H4 (cell line): ENCODE measurements around the gene EEIG1. TPM values are rescaled to one million over a fixed set of nuclear protein-coding genes. Genes with fewer than 3 reads are reported as not detected.

ENCODE experiments used
- DNase-seq: peaks from one replicate; pipeline ENCODE4 v3.0.0-alpha.2; 2015; ENCODE audit warnings: low spot score
- total RNA-seq: library from RNA; depleted of rRNA; stranded (reverse); fragments of >200 nt; shearing (Covaris generic); gene quantifications from 2 replicates; pipeline ENCODE4 v1.2.3, GENCODE V29; 2014; rRNA removed

EEIG1 gene
- total RNA-seq, 1 experiment from 2014 or later: 10.6 TPM

DNA sequence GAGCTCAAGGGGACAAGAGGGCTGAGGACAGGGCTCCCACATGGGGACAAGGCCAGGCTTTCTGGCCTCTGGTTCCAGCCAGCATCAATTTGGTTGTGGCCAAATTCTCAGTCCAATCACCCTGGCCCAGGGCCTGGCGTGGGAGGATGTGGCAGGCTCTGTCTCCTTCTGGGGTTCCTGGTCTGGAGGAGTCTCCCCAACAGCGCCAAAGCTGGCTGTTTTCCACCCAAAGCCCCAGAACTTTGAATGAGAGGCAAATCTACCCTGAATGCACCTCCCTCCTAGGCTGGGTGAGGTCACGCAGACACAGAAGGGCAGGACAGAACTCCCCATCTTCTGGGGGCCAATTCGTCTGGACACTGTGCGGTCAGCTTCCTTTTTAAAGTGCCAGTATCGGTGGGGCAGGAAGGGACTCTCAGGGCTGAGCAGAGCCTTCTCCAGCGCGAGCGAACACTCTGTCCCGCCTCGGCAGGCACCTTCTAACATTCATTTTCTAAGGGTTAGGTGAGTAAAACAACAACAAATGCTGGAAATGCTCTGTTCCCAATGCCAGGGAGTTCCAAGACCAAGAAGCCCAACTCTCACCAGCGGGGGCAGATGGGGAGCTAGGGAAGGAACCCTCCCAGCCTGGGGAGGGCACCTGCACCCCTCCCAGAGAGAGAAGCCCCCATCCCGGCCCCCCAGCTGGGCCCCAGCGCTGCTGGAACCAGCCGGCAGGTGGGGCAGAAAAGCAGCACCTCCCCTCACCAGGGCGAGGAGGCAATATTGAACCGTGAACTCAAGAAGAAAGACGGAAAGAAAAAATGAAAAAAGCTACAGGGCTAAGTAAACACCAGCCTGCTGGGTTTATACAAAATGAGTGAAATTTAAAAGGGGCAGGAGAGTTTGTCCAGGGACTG lies 39.5 kb downstream of the EEIG1 start:
- DNase-seq: no peak

DNA sequence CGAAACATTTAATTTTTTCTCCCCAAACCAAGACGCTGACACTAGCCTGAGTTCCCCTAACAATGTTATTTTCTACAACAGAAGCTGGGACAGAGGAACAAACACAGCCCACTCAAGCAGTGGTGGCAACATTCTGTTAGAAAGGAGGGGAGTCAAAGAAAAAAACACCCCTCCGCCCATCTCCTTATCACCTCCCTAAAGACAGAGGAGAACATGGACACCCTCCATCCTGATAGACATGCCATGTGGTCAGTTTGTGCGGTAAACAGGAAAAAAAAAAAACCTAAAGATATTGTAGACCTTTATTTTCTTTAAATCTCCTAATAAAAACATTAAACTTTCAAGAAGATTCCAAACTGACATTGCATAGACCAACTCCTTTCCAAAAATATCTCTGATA lies 40.2 kb downstream of the EEIG1 start:
- no peak for DNase-seq

DNA sequence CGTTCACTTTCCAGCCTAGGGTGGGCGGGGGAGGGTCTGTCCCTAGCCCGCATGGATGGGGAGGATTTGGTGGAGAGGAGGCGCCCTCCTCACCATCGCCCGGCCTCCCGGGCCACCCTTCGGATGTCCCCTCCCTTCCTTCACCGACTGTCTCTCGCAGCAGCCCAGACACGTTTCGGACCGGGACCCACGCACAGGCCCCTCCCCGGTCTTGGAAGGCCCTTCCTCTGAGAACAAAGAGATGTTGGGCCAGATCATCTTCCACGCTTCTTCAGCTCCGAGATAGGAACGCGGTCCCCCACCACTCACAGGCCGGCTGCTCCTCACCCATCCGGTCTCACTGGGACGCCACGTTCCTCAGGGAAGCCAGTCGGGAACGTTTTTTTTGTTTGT lies 42.5 kb downstream of the EEIG1 start:
- no peak for DNase-seq

- DNase-seq: peak; percentile 79
Measured at GRCh38 chr9:127937388-127938297, 43.1 kb downstream of the EEIG1 start, which contains the start of gene DPM2. DPM2 (minus strand) TSS chr9:127937854; CDS start chr9:127937820, 34 bp downstream.

DNA sequence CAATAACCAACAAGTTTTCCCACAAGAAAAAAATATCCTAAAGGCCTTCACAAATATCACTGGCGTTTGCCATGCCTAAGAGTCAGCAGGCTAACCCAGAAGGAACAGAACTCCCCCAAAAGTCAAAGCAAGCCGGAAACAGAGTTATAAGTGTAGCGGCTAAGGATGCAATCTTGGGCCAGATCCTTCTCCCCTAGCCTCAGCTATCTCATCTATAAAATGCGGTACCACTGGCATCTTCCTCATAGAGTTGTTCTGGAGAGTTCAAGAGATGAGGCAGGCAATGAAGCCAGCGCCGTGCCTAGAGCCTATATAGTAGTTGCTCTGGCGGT lies 43.8 kb downstream of the EEIG1 start:
- DNase-seq: no peak

GRCh38 chr9:127936347-127936852 lies 44.4 kb downstream of the EEIG1 start:
- no peak for DNase-seq

GRCh38 chr9:127935765-127936221 lies 45.0 kb downstream of the EEIG1 start:
- no peak for DNase-seq

DNA sequence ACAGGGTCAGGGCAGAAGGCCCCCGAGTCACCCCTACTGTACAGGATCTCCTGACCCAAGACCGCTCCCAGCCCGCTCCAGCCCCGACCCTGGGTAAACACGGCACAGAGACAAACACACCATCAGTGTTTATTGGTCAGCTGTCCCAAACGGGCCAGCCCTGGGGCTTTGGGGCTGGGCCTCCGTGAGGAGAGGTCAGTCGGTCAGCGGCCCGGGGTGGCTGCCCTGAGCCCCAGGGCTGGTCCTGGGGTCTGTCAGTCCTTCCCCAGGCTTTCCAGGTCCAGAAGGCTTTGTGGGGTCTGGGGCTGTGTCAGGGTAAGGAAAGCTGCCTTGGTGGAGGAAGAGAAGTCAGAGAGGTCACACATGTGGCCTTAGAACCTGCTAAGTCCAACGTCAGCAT lies 45.8 kb downstream of the EEIG1 start:
- no peak for DNase-seq

GRCh38 chr9:127934248-127934647 lies 46.5 kb downstream of the EEIG1 start:
- DNase-seq: no peak

DNA sequence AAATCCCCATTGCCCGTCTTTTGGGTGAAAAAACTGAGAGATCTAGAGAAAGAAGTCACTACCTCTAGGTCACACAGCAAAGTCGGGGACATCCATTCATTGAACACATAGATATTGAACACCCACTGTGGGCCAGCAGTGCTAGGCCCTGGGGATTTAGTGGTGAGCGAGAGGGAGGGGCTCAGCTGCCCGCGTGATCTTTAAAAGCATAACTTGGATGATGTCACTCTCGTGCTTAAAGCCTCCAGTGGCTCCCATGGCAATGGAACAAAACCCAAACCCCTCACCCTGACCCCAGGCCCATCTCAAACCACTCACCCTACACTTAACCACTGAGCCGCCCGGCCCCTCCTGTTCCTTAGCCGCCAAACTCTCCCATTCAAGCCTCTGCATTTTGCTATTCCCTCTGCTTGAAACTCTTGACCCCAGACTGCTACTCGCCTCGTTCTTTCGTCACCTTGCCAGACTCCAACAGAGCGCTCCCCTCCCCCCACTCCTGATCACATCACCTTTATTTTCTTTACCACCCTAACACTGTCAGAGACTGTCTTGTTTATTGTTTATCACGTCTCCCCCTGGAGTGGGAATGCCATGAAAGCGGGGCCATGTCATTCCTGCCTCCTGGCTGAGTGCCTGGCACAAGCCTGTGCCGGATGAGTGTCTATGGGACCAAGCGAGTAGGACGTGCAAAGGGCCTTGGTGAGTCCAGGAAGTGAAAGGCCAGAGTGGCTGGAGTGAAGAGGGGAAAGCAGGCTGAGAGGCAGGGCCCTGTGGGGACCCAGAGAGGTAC lies 49.5 kb downstream of the EEIG1 start:
- DNase-seq: peak; percentile 80

Other genes starting within 250 kb of the EEIG1 start
- 6.3 and 11.5 TPM in 2 replicates for gene TOR2A, start 245.7 kb downstream of the EEIG1 start, total RNA-seq
- gene SH2D3C, start 202.3 kb downstream of the EEIG1 start, total RNA-seq: 0.12 and 0.23 TPM in 2 replicates
- gene CDK9, start 195.0 kb downstream of the EEIG1 start, total RNA-seq: 22.8 and 24.8 TPM in 2 replicates
- 32.8 and 49.8 TPM in 2 replicates for gene FPGS, start 178.1 kb downstream of the EEIG1 start, total RNA-seq
- gene ENG, start 126.3 kb downstream of the EEIG1 start, total RNA-seq: 1.8 and 3.0 TPM in 2 replicates
- 25.3 and 45.7 TPM in 2 replicates for gene AK1, start 103.3 kb downstream of the EEIG1 start, total RNA-seq
- 12.4 and 14.8 TPM in 2 replicates for gene ST6GALNAC6, start 81.4 kb downstream of the EEIG1 start, total RNA-seq
- gene ST6GALNAC4, start 63.9 kb downstream of the EEIG1 start, total RNA-seq: 5.2 and 12.8 TPM in 2 replicates
- 0.95 and 2.6 TPM in 2 replicates for gene PIP5KL1, start 50.2 kb downstream of the EEIG1 start, total RNA-seq
- 31.1 and 35.4 TPM in 2 replicates for gene DPM2, start 43.1 kb downstream of the EEIG1 start, total RNA-seq
- 6.5 and 12.3 TPM in 2 replicates for gene NAIF1, start 86.3 kb upstream of the EEIG1 start, total RNA-seq
- 4.7 and 5.8 TPM in 2 replicates for gene SLC25A25, start 87.2 kb upstream of the EEIG1 start, total RNA-seq
- gene PTGES2, start 146.7 kb upstream of the EEIG1 start, total RNA-seq: 25.7 and 37.0 TPM in 2 replicates
- 0.19 TPM in 1 of 2 replicates, not detected in the other for gene LCN2, start 168.5 kb upstream of the EEIG1 start, total RNA-seq
- 137 and 245 TPM in 2 replicates for gene BBLN, start 179.3 kb upstream of the EEIG1 start, total RNA-seq
- 15.5 and 32.0 TPM in 2 replicates for gene CIZ1, start 210.6 kb upstream of the EEIG1 start, total RNA-seq
- 19.7 and 20.0 TPM in 2 replicates for gene DNM1, start 222.4 kb upstream of the EEIG1 start, total RNA-seq